Neutrophil (primary cell): ENCODE data around the gene ROR2.

ENCODE experiments used
- H3K27ac ChIP-seq: fragments of 200-600 bp; sonication (generic); 2 replicates; pipeline ENCODE4 v1.5.1; 2016; ENCODE audit warnings: mild to moderate bottlenecking, moderate library complexity
- H3K27me3 ChIP-seq: fragments of 200-600 bp; sonication (generic); 2 replicates; pipeline ENCODE4 v1.6.0; 2016; ENCODE audit warnings: mild to moderate bottlenecking
- H3K36me3 ChIP-seq: fragments of 200-600 bp; sonication (generic); 2 replicates; pipeline ENCODE4 v1.5.1; 2017
- H3K4me1 ChIP-seq, 2 experiments: fragments of 200-600 bp in 1 of 2; sonication (generic) in 1 of 2; 1 replicate in 1 of 2; 2 replicates in 1 of 2; pipeline versions ENCODE4 v1.5.1 to v1.6.1; 2013 to 2016; ENCODE audit warnings: low read depth in 1 of 2, low read length in 1 of 2, mild to moderate bottlenecking in 1 of 2, moderate library complexity in 1 of 2; ENCODE audit not compliant: control insufficient read depth in 1 of 2, insufficient read depth in 1 of 2
- H3K4me3 ChIP-seq, 2 experiments: fragments of 200-600 bp in 1 of 2; sonication (generic) in 1 of 2; 1 replicate in 1 of 2; 2 replicates in 1 of 2; pipeline ENCODE4 v1.5.1; 2013 to 2016; ENCODE audit warnings: low read depth in 1 of 2, low read length in 1 of 2, mild to moderate bottlenecking in 1 of 2, moderate library complexity in 1 of 2
- H3K9me3 ChIP-seq: fragments of 200-600 bp; sonication (generic); 2 replicates; pipeline ENCODE4 v1.5.1; 2016
- TF ChIP-seq, protein P1 (sequence below): fragments of 200-600 bp; sonication (generic); IDR thresholded peaks from 2 replicates; pipeline ENCODE4 v1.5.1; 2016; ENCODE audit warnings: antibody characterized with exemption

Gene ROR2

DNA sequence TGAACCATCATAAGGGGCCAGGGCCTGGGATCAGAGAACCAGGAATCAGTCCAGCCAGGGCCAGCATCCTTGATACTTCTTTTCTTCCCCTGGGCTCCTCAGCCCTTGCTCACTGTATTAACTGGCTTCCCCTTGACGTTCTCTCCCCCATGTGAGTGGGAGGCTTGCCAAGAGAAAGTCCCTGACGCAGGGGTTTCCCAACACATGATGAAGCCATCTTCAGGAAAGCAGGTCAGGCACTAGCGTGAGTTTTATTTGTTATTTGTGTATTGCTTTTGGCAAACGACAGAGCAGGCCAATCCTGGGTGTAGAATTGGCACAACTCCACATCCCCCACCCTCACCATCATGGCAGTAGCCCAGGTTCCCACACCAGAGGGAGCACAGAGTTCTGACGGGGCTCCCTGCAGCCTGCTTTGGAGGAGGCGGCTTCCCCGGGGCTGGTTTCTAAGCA lies 360.9 kb downstream of the ROR2 start:
- H3K4me3 ChIP-seq, result no peak overlapping the region
- H3K36me3 ChIP-seq, result no peaks in the 10 kb centered on the region
- no peaks in the 10 kb centered on the region for H3K4me1 ChIP-seq
- peaks cover 5% of the 10 kb centered on the region for H3K27me3 ChIP-seq
- H3K9me3 ChIP-seq, result no peaks in the 10 kb centered on the region
- no peak overlapping the region for H3K27ac ChIP-seq
- TF ChIP-seq, protein P1, sequence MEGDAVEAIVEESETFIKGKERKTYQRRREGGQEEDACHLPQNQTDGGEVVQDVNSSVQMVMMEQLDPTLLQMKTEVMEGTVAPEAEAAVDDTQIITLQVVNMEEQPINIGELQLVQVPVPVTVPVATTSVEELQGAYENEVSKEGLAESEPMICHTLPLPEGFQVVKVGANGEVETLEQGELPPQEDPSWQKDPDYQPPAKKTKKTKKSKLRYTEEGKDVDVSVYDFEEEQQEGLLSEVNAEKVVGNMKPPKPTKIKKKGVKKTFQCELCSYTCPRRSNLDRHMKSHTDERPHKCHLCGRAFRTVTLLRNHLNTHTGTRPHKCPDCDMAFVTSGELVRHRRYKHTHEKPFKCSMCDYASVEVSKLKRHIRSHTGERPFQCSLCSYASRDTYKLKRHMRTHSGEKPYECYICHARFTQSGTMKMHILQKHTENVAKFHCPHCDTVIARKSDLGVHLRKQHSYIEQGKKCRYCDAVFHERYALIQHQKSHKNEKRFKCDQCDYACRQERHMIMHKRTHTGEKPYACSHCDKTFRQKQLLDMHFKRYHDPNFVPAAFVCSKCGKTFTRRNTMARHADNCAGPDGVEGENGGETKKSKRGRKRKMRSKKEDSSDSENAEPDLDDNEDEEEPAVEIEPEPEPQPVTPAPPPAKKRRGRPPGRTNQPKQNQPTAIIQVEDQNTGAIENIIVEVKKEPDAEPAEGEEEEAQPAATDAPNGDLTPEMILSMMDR, result no peak

DNA sequence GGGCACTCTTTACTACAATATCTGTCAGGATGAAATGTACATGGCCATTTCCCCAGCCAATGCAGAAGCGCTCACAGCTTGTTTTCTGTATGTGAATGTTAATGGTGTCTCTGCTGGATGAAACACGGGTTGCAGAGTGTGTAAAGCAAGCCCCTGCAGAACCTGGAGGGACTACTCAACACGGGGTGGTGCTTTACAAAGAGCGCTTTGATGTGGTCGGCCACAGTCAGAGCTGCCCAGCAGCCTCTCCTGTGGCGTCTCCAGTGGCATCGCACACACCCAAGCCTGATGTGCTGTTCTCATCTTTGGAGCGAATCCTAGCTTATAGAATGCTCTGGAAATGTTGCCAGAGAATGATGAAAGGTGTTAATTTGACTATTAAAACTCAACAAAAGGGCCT lies 363.7 kb downstream of the ROR2 start:
- H3K27ac ChIP-seq, result no peak overlapping the region
- TF ChIP-seq, protein P1, result no peak
- H3K9me3 ChIP-seq, result no peaks in the 10 kb centered on the region
- H3K4me1 ChIP-seq, result no peaks in the 10 kb centered on the region
- H3K27me3 ChIP-seq, result peaks cover 12% of the 10 kb centered on the region
- no peaks in the 10 kb centered on the region for H3K36me3 ChIP-seq
- no peak overlapping the region for H3K4me3 ChIP-seq

GRCh38 chr9:91583966-91584365 lies 366.1 kb downstream of the ROR2 start:
- H3K4me3 ChIP-seq, result no peak overlapping the region
- peaks cover 35% of the 10 kb centered on the region for H3K27me3 ChIP-seq
- no peak overlapping the region for H3K27ac ChIP-seq
- H3K36me3 ChIP-seq, result no peaks in the 10 kb centered on the region
- no peaks in the 10 kb centered on the region for H3K9me3 ChIP-seq
- TF ChIP-seq, protein P1, result no peak
- no peaks in the 10 kb centered on the region for H3K4me1 ChIP-seq

- Histone ChIP-seq H3K4me1 (no peaks in the 10 kb centered on the region), H3K27ac (no peak overlapping the region), H3K9me3 (no peaks in the 10 kb centered on the region), H3K27me3 (peaks cover 42% of the 10 kb centered on the region), H3K4me3 (no peak overlapping the region), H3K36me3 (no peaks in the 10 kb centered on the region)
- TF ChIP-seq, protein P1, result no peak
These were observed 366.7 kb downstream of the ROR2 start for GRCh38 chr9:91583161-91583875.

- TF ChIP-seq, protein P1, result no peak
- Histone ChIP-seq H3K4me3 (no peak overlapping the region), H3K9me3 (no peaks in the 10 kb centered on the region), H3K4me1 (no peaks in the 10 kb centered on the region), H3K36me3 (no peaks in the 10 kb centered on the region), H3K27ac (no peak overlapping the region), H3K27me3 (peaks cover 53% of the 10 kb centered on the region)
These were observed 367.8 kb downstream of the ROR2 start for GRCh38 chr9:91582181-91582580.
